Activated CD4-positive, alpha-beta T cell treated with anti-CD3 and anti-CD28 coated beads for 4 hours (primary cell): ENCODE data around the gene CREBL2.
A peak's percentile ranks its signal among the peaks of the same experiment; 100 is the strongest.
"Not testable (repeated sequence)": the region's sequence is repeated elsewhere in the genome, so short reads cannot be mapped to it uniquely, and the experiment has no call there.

Experiments used
- DNase-seq, 2 donors: peaks; one replicate each; pipeline ENCODE4 v3.0.0-alpha.2; 2020

Gene CREBL2

GRCh38 chr12:12599750-12600643, 11.7 kb upstream of the CREBL2 start:
- no peak for DNase-seq

- no peak for DNase-seq
Observed at GRCh38 chr12:12600659-12601058, 11.0 kb upstream of the CREBL2 start.

DNA sequence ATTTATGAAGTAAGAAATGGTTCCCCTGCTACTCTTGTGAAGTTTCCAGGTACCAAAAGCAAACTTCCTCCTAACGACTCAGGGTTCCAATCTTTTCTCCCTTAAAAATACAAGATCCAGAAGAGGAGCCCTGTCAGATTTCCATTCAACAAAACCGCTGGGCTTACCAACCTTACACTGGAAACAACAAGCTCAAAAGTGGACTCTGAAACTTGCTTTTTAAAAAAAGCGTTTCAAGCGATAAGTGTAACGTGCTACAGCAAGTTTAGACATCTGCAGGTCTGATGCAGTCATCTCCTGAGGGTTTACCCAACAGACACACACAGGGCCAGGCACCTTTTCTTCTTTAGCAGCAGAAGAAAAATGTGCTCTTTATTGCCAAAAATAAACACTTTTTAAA, 6.9 kb upstream of the CREBL2 start:
- no peak for DNase-seq

- DNase-seq = no peak
Observed at GRCh38 chr12:12606781-12607589, 4.7 kb upstream of the CREBL2 start.

DNA sequence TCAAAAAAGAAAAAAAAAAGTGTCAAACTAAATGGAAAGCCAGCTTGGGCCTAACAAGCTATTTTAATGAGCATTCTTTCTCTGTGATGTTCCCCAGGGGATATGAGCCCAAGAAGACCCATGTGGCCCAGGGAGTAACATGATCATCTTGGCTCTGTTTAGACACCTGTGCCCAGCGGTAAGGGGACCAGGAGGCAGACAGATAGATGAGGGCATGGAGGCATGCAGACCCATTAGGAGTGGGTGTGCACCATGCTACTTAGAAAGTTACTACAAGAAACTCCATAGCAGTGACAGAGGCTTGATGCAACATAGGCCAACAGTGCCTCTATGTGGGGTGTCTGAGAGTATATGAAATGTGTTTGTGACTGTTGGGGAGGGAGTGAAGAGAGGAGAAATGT, 3.1 kb upstream of the CREBL2 start:
- no peak for DNase-seq

DNA sequence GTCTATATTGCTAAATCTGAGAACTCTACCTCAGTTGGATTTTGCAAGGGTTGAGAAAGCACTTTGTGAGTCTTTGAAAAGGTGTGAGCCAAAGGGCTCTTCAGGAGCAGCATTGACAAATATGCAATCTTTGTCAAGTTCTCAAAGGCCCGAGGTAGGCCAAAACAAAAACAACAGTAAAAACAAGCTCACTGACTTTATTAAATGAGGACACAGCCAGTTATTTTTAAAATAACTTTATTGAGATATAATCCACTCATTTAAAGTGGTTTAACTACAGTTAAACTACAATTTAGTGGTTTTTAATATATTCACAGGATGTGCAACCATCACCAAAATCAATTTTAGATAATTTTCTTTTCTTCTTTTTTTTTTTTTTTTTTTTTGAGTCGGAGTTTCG, 2.0 kb upstream of the CREBL2 start:
- DNase-seq = no peak

DNA sequence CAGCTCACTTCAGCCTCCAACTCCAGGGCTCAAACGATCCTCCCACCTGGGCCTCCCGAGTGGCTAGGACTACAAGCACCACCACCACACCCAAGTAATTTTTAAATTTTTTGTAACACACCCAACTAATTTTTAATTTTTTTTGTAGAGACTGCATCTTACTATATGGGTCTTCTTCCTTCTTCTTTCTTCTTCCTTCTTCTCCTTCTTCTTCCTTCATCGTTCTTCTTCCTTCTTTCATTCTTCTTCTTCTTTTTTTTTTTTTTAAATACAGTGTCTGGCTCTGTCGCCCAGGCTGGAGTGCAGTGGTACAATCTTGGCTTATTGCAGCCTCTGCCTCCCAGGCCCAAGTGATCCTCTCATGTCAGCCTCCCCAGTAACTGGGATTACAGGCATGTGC, 965 bp upstream of the CREBL2 start:
- no peak for DNase-seq

GRCh38 chr12:12612358-12612757, 682 bp downstream of the CREBL2 start:
- DNase-seq = peak in 1 of 2 donors; percentile 5

DNA sequence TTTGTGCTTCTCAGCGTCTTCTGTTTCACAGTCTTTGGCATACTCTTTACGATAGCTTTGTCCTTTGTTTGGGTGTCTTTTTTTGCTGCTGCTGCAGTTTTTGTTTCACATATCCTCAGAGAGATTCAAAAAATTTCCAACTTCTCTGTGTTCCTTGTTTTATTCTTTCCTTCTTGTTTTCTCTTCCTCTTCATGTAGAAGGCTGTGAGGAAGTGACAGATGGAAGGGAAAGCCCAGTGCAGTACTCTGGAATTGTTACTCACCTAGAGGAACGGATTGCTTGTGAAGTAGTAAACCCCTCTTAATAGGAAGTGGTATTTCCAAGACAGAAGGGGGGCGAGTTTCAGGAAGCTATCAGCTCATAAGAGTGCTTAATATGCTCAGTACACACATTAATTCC, 1.7 kb downstream of the CREBL2 start:
- DNase-seq = no peak

- DNase-seq = no peak
Observed at GRCh38 chr12:12614342-12614741, 2.7 kb downstream of the CREBL2 start.

DNA sequence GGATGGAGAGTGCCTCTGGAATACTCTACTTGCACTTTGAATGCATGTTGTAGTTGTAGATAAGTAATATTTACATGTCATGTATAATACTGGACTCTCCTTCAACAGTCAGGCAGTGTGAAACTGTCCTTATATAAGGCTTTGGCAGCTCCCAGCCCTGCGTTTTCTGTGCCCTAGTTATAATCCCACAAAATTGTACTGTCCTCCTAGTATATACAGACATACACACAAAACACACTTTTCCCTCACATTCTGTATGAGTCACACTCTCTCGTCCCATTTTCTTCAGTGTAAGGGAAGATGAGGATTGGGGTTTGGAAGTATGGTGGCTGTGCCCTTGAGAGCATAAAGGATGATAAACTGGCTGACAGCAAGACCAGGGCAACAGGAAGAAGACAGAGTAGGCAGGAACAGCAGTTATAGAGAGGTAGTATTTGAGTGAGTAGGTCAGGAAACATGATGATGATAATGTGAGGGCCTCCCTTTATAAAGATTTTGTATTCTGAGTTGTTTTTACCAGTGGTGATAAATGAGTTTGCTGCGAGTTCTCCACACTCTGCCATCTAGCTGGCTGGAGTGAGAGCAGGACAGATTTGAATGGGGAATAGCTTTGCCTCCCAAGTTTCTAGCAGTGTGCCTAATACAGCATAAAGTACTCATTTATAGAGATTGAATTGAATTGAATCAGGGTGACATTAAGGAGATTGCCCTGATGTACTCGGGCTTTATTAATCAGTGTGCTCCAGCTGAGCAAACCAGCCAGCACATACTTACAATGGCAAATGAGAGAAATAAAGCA, 5.0 kb downstream of the CREBL2 start:
- DNase-seq = no peak

GRCh38 chr12:12618064-12618463, 6.4 kb downstream of the CREBL2 start:
- not testable (repeated sequence) for DNase-seq

DNA sequence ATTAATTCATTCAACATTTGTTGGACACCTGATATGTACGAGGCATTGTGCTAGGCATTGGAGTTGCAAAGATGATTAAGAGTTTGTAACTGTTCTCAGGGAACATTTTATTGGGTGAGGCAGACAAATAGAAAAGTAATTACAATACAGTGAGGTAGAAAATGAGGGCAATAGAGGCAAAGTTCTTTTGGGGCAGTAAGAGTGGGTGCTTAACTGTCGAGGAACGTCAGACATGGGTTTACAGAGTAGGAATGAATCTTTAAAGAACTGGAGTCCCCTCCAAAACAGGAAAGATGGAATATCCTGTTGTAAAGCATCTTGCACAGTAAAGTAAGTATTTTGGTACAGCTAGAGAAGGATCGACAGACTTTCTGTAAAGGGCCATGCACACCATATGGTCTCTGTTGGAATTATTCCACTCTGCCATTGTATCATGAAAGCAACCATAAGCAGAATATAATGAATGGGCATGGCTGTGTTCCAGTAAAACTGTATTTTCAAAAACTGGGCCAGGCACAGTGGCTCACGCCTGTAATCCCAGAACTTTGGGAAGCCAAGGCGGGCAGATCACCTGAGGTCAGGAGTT, 9.1 kb downstream of the CREBL2 start:
- no peak for DNase-seq

DNA sequence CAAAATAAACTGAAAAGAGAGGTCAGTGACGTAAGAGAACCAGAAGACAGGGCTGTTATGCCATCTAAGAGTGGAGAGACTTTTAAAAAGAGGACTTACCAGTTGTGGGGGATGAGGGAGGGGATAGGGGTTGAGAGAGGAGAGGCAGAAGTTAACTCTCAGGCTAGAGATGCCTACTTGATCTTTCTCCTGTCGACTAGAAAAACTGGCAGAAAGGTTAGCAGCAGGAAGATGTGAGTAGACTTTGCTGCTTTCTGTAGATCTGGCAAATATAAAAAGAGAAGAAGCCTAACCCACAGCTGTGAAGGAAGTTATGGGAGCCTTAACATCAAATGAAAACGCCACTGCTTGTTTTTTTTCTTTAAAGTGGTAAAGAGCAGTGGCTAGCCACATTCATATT, 10.7 kb downstream of the CREBL2 start:
- DNase-seq = no peak

- DNase-seq = no peak
Observed at GRCh38 chr12:12624498-12624992, 12.9 kb downstream of the CREBL2 start.

- no peak for DNase-seq
Observed at GRCh38 chr12:12626471-12626870, 14.8 kb downstream of the CREBL2 start.

DNA sequence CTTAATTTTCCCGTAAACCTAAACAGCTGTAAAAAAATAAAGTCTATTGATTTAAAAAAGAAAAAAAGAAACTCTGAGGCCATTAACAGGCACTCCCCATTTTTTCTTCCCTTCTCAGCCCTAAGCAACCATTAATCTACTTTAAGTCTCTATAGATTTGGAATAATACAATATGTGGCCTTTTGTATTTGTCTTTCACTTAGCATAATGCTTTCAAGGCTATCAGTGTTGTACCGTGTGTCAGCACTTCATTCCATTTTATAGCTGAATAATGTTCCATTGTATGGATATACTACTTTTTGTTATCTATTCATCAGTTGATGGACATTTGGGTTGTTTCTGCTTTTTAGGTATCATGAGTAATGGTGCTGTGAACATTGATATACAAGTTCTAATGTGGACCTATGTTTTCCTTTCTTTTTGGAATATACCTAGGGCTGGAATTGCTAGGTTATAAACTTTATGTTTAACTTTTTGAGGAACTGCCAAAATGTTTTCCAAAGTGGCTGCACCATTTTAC, 15.7 kb downstream of the CREBL2 start:
- DNase-seq = no peak

- DNase-seq = no peak
Observed at GRCh38 chr12:12628013-12628412, 16.3 kb downstream of the CREBL2 start.

GRCh38 chr12:12630850-12631249, 19.2 kb downstream of the CREBL2 start:
- no peak for DNase-seq

GRCh38 chr12:12635651-12636050, 24.0 kb downstream of the CREBL2 start:
- DNase-seq = no peak

DNA sequence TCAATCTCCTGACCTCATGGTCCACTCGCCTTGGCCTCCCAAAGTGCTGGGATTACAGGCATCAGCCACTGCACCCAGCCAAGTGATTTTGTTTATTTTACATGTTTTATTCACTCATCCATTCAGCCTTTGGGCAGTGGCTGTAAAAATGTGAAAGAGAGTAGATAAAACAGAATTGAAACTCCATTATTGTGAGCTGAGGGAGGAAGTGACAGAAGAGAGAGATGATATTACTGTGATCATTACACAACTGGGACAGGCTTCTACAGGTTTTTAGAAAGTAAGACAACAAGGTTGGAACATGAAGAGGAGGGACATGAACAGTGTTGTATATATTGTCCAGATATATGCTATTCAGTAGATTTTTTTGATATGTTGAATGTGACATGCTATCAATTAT, 25.0 kb downstream of the CREBL2 start:
- DNase-seq = no peak

DNA sequence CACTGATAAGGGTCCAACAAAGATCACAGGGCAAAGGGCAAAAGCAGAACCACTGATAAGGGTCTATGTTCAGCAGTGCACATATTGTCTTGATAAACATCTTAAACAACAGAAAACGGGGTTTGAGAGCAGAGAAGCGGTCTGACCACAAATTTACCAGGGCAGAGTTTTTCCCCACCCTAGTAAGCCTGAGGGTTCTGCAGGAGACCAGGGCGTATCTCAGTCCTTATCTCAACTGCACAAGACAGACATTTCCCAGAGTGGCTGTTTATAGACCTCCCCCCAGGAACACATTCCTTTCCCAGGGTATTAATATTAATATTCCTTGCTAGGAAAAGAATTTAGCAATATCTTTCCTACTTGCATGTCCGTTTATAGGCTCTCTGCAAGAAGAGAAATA, 28.3 kb downstream of the CREBL2 start:
- not testable (repeated sequence) for DNase-seq
